Stimulated activated CD4-positive, alpha-beta T cell treated with anti-CD3 and anti-CD28 coated beads, Interleukin-12 subunit alpha, Interleukin-12 subunit beta, amount 100 ng/mL, for 4 hours (primary cell): Measurements from ENCODE around the gene RNF175.

Experiments
- DNase-seq: peaks from one replicate; pipeline ENCODE4 v3.0.0-alpha.2; 2020

The RNF175 gene

GRCh38 chr4:153741541-153741940 lies 18.3 kb downstream of the RNF175 start:
- no peak for DNase-seq

- DNase-seq = no peak
Measured at GRCh38 chr4:153735906-153736461, 23.8 kb downstream of the RNF175 start.

- no peak for DNase-seq
Measured at GRCh38 chr4:153733751-153734448, 25.9 kb downstream of the RNF175 start.

GRCh38 chr4:153731239-153731638 lies 28.6 kb downstream of the RNF175 start:
- DNase-seq = no peak

GRCh38 chr4:153729895-153730294 lies 29.9 kb downstream of the RNF175 start:
- DNase-seq = no peak

GRCh38 chr4:153728660-153729059 lies 31.2 kb downstream of the RNF175 start:
- DNase-seq = no peak

- no peak for DNase-seq
Measured at GRCh38 chr4:153728151-153728550, 31.7 kb downstream of the RNF175 start.

GRCh38 chr4:153725831-153726154 lies 34.0 kb downstream of the RNF175 start:
- no peak for DNase-seq

GRCh38 chr4:153725136-153725830 lies 34.5 kb downstream of the RNF175 start:
- DNase-seq = no peak

- no peak for DNase-seq
Measured at GRCh38 chr4:153724606-153725005, 35.2 kb downstream of the RNF175 start.

GRCh38 chr4:153722036-153722435 lies 37.8 kb downstream of the RNF175 start:
- DNase-seq = no peak

- DNase-seq = no peak
Measured at GRCh38 chr4:153713866-153714646, 45.8 kb downstream of the RNF175 start.

- no peak for DNase-seq
Measured at GRCh38 chr4:153710681-153711080, 49.1 kb downstream of the RNF175 start.

- DNase-seq = no peak
Measured at GRCh38 chr4:153706519-153706918, 53.3 kb downstream of the RNF175 start.

GRCh38 chr4:153705743-153706468 lies 53.9 kb downstream of the RNF175 start:
- DNase-seq = no peak

- no peak for DNase-seq
Measured at GRCh38 chr4:153704522-153704921, 55.3 kb downstream of the RNF175 start.

GRCh38 chr4:153684971-153685371 lies 74.9 kb downstream of the RNF175 start:
- no peak for DNase-seq

- DNase-seq = peak; percentile 68
Measured at GRCh38 chr4:153684182-153684970, 75.4 kb downstream of the RNF175 start, which contains the start of gene TLR2. Gene TLR2 (plus strand): TSS chr4:153684280. CDS start chr4:153702908, 18,628 bp downstream.

- no peak for DNase-seq
Measured at GRCh38 chr4:153683763-153684181, 76.1 kb downstream of the RNF175 start.

GRCh38 chr4:153679486-153679885 lies 80.3 kb downstream of the RNF175 start:
- no peak for DNase-seq

GRCh38 chr4:153676984-153677383 lies 82.8 kb downstream of the RNF175 start:
- DNase-seq = no peak

- DNase-seq = no peak
Measured at GRCh38 chr4:153676486-153676885, 83.3 kb downstream of the RNF175 start.
